22Rv1 (cell line): Measurements from ENCODE around the gene CRY1.

Experiments
- ZFX ChIP-seq: fragments of 450-650 bp; IDR thresholded peaks from 2 replicates; pipeline ENCODE4 v1.6.1; 2017; ENCODE audit warnings: antibody characterized with exemption, borderline replicate concordance
- TF ChIP-seq, protein P1 (sequence below): fragments of 450-650 bp; IDR thresholded peaks from 2 replicates; pipeline ENCODE4 v1.5.1; 2017; ENCODE audit warnings: mild to moderate bottlenecking

DNA sequence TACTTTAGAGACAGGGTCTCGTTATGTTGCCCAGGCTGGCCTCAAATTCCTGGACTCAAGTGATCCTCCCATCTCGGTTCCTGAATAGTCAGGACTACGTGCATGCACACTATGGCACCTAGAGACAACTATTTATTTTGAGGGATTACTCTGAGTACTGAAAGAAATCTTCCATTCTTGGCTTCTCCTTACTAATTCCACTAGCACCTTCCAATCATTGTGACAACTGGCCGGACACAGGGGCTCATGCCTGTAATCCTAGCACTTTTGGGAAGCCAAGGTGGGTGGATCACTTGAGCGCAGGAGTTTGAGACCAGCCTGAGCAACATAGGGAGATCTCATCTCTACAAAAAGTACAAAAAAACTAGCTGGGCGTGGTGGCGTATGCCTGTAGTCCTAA lies 64.3 kb downstream of the CRY1 start:
- TF ChIP-seq, protein P1, sequence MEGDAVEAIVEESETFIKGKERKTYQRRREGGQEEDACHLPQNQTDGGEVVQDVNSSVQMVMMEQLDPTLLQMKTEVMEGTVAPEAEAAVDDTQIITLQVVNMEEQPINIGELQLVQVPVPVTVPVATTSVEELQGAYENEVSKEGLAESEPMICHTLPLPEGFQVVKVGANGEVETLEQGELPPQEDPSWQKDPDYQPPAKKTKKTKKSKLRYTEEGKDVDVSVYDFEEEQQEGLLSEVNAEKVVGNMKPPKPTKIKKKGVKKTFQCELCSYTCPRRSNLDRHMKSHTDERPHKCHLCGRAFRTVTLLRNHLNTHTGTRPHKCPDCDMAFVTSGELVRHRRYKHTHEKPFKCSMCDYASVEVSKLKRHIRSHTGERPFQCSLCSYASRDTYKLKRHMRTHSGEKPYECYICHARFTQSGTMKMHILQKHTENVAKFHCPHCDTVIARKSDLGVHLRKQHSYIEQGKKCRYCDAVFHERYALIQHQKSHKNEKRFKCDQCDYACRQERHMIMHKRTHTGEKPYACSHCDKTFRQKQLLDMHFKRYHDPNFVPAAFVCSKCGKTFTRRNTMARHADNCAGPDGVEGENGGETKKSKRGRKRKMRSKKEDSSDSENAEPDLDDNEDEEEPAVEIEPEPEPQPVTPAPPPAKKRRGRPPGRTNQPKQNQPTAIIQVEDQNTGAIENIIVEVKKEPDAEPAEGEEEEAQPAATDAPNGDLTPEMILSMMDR, result no peak
- TF ChIP-seq ZFX, result no peak
